Thymus (tissue), 2 donors: ENCODE results near the gene INHBC. TPM values are rescaled to one million over a fixed set of nuclear protein-coding genes. Genes with fewer than 3 reads are reported as not detected.

Experiments
- polyA plus RNA-seq: library from polyadenylated mRNA; stranded (reverse); fragments of 200-250 nt; gene quantifications from one replicate; pipeline ENCODE4 v1.2.3, GENCODE V29; 2013
- total RNA-seq: library from RNA; stranded (reverse); fragments of 120-200 nt; gene quantifications from one replicate; pipeline ENCODE4 v1.2.4, GENCODE V29; 2013
- donor health status: healthy.

INHBC gene
- total and polyA plus RNA-seq, 2 donors: 0.05 TPM; not detected in 1

Other genes with a start within 250 kb of the INHBC start
- gene NXPH4, start 218.0 kb upstream of the INHBC start, total RNA-seq: 0.14 TPM
- 0.16 TPM for gene NXPH4, start 218.0 kb upstream of the INHBC start, polyA plus RNA-seq
- gene SHMT2, start 205.1 kb upstream of the INHBC start, total RNA-seq: 63.1 TPM
- 37.0 TPM for gene SHMT2, start 205.1 kb upstream of the INHBC start, polyA plus RNA-seq
- gene STAC3, start 183.6 kb upstream of the INHBC start, total RNA-seq: 2.1 TPM
- gene STAC3, start 183.6 kb upstream of the INHBC start, polyA plus RNA-seq: 12.3 TPM
- 12.6 TPM for gene R3HDM2, start 3.7 kb upstream of the INHBC start, total RNA-seq
- 22.4 TPM for gene R3HDM2, start 3.7 kb upstream of the INHBC start, polyA plus RNA-seq
- gene INHBE, start 20.5 kb downstream of the INHBC start, total RNA-seq: 0.09 TPM
- gene INHBE, start 20.5 kb downstream of the INHBC start, polyA plus RNA-seq: 0.14 TPM
- gene GLI1, start 25.0 kb downstream of the INHBC start, total RNA-seq: 0.85 TPM
- gene GLI1, start 25.0 kb downstream of the INHBC start, polyA plus RNA-seq: 0.71 TPM
- gene ARHGAP9, start 45.1 kb downstream of the INHBC start, total RNA-seq: 71.1 TPM
- gene ARHGAP9, start 45.1 kb downstream of the INHBC start, polyA plus RNA-seq: 165 TPM
- gene MARS1, start 53.3 kb downstream of the INHBC start, total RNA-seq: 93.8 TPM
- 117 TPM for gene MARS1, start 53.3 kb downstream of the INHBC start, polyA plus RNA-seq
- 25.0 TPM for gene DDIT3, start 85.7 kb downstream of the INHBC start, total RNA-seq
- 43.4 TPM for gene DDIT3, start 85.7 kb downstream of the INHBC start, polyA plus RNA-seq
- gene MBD6, start 88.0 kb downstream of the INHBC start, total RNA-seq: 5.6 TPM
- 60.5 TPM for gene MBD6, start 88.0 kb downstream of the INHBC start, polyA plus RNA-seq
- gene DCTN2, start 112.4 kb downstream of the INHBC start, total RNA-seq: 56.4 TPM
- 79.7 TPM for gene DCTN2, start 112.4 kb downstream of the INHBC start, polyA plus RNA-seq
- gene KIF5A, start 115.3 kb downstream of the INHBC start, total RNA-seq: 0.05 TPM
- 0.27 TPM for gene KIF5A, start 115.3 kb downstream of the INHBC start, polyA plus RNA-seq
- gene PIP4K2C, start 156.4 kb downstream of the INHBC start, total RNA-seq: 8.5 TPM
- gene PIP4K2C, start 156.4 kb downstream of the INHBC start, polyA plus RNA-seq: 14.4 TPM
- gene DTX3, start 170.0 kb downstream of the INHBC start, total RNA-seq: 16.6 TPM
- 36.8 TPM for gene DTX3, start 170.0 kb downstream of the INHBC start, polyA plus RNA-seq
- gene ARHGEF25, start 176.7 kb downstream of the INHBC start, total RNA-seq: 2.0 TPM
- gene ARHGEF25, start 176.7 kb downstream of the INHBC start, polyA plus RNA-seq: 8.5 TPM
- 0.57 TPM for gene B4GALNT1, start 198.4 kb downstream of the INHBC start, total RNA-seq
- 1.3 TPM for gene B4GALNT1, start 198.4 kb downstream of the INHBC start, polyA plus RNA-seq